Measurements from ENCODE around the gene LRRTM1.

The LRRTM1 gene

DNA sequence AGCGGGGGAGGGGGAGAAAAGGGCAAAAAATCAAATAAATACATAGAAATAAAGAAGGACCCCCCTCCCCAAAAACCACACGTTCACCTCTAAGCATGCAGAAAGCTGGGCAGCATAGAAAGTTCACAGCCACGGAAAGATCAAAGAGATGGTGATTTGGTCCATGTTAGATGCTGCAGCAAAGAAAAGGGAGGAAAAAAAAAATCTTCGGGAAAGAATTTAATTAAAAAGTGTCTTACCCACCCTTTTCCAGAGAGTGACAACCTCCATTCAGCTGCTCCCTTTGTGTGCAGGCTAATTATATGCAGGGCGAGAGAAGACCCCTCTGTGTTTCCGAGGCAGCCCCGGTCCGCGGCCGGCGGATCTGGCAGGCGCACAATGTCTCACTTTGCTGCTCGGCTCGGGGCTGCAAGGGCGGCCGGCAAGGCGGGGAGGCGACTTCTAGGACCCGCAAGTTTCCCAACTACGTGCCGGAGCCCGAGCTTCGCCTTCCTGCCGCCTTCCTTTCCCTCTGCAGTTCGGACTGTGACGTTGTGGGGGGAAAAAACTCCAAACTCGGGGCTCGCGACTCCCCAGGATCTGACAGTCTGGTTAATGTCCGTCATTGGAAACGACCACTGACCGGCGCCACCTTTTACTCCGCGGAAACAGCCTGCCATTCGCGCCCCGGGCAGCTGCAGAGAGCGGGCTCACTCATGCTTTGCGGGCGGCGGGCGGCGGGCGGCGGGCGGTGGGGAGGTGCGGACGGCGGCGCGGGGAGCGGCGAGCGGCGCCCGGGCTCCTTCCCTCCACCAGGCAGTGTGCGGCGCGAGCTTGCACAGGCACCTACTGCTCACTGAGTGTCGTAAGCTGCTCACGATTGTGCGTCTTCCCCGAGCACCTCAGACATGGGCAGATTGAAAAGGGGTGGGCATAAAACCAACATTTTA is at the start of gene LRRTM1:
Gene LRRTM1, minus strand, starts transcription at position 844 of the 929 bp plus-strand sequence. CDS start 933 bp downstream, outside the sequence.
- DNase-seq = no peak

DNA sequence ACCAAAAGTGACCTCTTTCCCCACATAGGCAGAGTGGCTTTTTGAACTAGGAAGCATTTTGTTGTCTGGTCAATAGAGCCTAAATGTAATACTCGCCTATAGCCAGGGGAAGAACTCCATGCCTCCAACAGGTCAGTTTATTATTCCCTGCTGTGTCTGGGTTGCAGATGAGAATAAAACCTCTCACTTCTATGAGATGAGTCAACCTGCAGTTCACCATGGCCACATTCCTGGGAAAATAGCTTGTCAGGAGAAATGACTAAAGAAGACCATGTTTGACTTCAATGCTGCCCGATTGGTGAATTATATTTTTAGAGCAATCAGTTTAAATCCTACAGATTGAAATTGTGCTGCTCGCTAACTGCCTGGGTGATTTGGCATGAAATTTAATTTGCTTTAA is 46.7 kb upstream of the LRRTM1 start:
- no peak for DNase-seq

DNA sequence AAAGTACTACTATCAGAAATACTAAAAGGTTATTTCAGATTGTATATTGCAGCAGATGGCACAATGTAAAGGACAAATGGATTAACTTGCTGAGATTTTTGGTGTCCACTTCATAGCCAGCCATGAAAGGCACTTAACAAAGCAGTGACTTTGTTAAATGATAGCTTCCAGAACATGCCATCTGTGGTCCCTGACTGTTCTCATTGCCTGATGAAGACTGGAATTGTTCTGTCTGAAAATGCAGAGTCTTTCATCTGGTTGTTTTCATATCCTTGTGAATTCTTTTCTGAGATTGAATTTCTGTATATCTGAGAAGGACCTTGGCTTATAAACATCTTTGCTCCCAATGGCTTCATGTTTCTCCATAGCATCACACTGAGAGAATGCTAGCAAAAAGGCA is 44.4 kb upstream of the LRRTM1 start:
- DNase-seq = no peak

GRCh38 chr2:80348078-80348477 is 43.5 kb upstream of the LRRTM1 start:
- DNase-seq = no peak

GRCh38 chr2:80340022-80340421 is 35.5 kb upstream of the LRRTM1 start:
- DNase-seq = no peak

DNA sequence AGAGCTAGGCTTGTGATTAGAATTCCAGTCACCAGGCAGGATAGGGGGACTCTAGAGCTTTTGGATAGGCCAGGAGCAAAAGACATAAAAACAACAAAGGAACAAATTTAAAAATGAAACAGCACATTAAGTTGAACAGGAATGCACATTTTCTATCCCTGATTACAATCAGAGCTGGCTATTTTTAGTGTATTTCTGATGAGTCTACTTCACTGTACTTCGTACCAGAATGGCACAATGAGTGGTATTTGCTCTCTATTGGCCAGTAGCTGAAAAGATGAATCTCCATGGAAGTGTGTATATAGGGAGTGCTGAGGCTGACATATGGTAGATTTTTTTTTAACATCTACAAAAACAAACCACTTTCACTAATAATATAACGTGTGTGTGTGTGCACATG is 34.2 kb upstream of the LRRTM1 start:
- no peak for DNase-seq

GRCh38 chr2:80335411-80335810 is 30.9 kb upstream of the LRRTM1 start:
- no peak for DNase-seq

DNA sequence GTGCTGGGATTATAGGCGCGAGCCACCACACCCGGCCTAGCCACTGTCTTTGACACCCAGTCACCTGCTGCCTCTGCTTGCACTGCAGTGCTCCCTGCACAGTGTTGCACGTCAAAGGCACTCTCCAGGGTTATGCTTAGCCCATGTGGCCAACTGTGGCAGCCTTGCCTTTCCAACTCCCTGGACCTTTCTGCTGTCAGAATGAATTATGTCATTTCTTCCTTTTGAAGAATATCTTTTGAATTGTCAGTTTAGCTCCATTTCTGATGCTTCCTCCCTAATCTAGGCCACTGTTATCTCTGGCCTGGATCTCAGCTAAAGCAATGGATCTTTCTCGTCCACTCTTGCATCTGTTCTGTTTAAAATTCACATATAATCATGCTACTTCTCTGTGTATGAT is 29.3 kb upstream of the LRRTM1 start:
- no peak for DNase-seq

GRCh38 chr2:80330527-80331450 is 26.2 kb upstream of the LRRTM1 start:
- DNase-seq = no peak

DNA sequence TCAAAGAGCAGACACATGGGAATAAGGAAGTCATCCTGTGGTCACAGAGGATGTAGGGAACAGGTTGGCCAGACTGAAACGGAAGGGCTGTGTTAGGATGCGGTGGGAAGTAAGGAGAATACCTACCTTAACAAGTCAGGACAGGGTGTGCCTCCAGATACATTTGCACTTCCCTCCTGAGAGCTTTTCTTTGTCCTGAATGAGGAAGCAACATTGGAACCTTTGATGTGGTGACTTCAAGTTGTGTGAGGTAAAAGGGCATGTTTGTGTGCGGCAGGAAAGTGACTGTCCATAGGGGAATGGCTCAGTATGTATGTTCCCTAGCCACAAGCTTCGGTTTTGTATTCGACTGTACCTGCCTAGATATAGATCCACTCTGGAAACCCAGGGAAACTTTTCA is 24.9 kb upstream of the LRRTM1 start:
- no peak for DNase-seq

GRCh38 chr2:80328159-80328571 is 23.6 kb upstream of the LRRTM1 start:
- DNase-seq = no peak

DNA sequence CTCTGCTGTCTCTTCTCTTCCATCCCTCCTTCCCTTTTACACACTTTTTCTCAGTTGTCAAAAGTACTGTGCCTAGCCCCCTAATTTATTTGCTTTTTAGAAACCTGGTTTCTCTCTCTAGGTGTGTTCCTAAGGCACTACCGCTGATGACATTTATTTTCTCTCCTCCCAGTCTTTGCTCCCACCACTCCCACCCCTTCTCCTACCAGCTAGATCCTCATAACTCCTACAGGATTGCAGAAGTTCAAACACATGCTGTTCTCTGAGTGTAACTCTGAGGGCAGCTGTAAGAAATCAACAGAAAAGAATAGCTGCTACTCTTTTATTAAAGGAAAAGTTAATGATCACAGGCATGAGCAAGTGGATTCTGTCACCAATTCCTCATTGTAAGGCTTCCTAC is 22.3 kb upstream of the LRRTM1 start:
- DNase-seq = no peak

- no peak for DNase-seq
Measured at GRCh38 chr2:80326214-80326613, 21.7 kb upstream of the LRRTM1 start.

GRCh38 chr2:80324525-80324924 is 20.0 kb upstream of the LRRTM1 start:
- no peak for DNase-seq

- no peak for DNase-seq
Measured at GRCh38 chr2:80323610-80324009, 19.1 kb upstream of the LRRTM1 start.

- no peak for DNase-seq
Measured at GRCh38 chr2:80322958-80323357, 18.4 kb upstream of the LRRTM1 start.

- no peak for DNase-seq
Measured at GRCh38 chr2:80322311-80322920, 17.9 kb upstream of the LRRTM1 start.

- DNase-seq = no peak
Measured at GRCh38 chr2:80312282-80312839, 7.8 kb upstream of the LRRTM1 start.

DNA sequence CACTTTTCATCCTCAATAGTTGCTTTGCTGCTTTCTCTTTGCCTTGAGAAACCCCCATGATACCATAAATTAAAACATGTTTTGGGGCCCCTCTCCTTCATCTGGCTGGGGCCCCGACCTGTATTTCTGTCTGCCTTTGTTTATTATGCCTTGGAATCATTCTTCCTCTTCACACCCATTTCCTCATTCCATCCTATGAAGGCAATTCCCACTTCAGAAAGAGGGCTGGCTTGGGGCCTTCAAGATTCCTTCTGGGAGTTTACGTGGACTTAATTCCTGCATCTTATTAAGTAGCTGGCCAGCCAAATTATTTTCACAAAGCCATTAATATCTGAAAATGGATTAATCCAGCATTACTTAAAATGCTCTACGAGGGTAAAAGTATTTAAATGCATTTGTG is 6.8 kb upstream of the LRRTM1 start:
- DNase-seq = no peak

GRCh38 chr2:80303006-80303908 is 1.3 kb downstream of the LRRTM1 start:
- DNase-seq = no peak

GRCh38 chr2:80302314-80303005 is 2.1 kb downstream of the LRRTM1 start:
- no peak for DNase-seq
